Measurements from ENCODE around the gene LHPP.

LHPP gene

DNA sequence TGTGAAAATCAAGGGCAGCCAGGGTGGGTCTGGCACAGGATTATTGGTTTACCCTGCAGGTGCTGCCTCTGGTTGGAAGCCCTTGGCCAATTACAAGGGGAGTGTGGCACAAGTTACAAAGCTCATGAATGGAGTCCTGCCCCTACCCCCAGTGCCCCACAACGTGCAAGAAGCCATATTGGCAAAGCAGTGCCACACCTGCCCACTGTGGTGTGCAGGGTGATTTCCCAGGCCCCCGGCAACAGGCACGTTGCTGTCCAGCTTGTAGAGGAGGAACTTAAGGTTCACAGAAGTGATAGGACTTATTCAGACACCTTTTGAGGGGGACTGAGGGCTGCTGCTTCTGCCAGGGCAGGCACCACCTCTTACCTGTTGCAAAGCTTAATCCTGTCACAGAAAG, 11.4 kb downstream of the LHPP start:
- DNase-seq, result no peak

DNA sequence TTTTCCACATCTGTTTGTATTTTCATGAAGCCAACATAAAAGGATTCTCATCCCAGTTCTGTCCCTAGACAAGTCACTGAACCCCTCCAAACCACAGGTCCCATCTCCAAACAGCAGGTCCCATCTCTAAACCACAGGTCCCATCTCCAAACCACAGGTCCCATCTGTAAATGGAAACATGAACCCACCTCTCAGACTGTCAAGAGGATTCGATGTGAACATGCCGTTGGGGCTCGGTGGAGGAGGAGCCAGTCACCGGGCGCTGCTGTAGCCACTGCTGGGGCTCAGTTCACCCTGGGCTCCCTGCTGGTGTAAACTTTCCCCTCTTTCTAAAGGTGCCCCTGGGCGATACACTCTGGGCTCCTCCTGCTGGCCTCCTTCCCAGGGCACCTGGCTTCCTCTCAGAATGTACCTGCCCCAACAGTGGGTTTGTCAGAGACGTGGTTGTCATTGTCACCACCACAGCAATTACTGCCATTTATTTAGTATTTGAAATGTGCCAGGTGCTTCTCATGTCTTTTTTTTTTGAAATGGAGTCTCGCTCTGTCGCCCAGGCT, 13.0 kb downstream of the LHPP start:
- no peak for DNase-seq

DNA sequence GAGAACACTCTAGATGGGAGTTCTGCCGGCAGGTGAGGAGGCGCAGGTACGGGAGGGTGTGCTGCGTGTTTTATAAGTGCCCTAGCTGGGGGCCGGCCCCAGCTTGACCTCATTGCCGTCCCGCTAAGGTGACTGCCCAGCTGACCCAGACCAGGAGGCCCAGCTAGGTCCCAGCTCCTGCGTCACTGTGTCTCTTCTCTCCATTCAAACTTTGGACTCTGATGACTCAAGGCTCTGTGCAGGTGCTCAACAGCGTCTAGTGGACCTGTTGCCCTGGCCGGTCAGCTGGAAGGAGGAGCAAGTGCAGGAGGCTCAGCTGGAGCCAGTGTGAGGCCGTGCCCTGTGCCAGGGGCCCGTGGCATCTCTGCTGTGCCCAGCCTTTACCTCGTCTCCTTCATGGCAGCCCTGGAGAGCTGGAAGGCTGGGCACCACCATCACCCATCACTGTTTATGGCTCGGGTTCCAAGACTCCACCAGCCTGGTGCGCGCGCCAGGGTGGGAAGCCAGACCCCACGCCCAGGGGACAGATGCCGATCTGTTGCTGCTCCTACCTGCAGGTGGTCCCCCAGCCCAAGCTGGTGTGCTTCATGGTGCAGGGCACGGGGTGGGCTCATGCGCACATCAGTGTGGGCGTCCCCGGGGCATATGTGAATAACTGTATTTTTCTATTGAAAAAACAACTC, 14.6 kb downstream of the LHPP start:
- no peak for DNase-seq

DNA sequence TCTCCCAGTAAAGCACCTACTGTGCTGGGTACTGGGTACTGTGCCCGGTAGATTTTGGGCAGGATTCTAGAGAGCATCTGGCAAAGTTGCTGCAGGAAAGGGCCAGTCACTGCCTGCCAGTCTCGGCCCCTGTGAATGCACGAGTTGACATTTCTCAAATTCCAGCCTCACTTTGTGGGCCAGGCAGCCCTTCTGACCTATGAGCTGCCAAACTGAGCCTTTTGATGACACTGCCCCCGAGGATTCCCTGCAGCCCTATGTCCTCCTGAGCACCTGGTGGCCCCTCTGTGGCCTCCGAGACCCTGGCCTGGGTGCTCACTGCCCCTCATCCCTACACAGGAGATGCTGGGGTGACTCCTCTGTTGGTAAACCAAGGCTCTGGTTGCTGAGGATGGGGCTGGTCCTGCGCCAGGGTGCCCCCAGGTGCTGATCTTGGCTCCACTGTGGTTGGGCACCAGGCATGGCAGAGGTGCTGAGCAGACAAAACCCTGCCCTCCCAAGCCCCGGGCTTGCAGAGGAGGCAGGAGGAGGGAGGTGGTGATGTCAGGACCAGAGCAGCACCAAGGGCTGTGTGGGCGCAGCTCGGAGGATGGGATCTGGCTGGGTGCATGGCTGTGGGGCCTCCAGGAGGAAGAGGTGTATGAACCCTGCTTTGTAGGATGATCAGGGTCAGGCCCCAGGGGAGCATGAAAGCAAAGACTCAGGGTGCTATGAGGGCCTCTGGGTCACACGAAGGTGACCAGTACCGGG, 16.2 kb downstream of the LHPP start:
- no peak for DNase-seq

DNA sequence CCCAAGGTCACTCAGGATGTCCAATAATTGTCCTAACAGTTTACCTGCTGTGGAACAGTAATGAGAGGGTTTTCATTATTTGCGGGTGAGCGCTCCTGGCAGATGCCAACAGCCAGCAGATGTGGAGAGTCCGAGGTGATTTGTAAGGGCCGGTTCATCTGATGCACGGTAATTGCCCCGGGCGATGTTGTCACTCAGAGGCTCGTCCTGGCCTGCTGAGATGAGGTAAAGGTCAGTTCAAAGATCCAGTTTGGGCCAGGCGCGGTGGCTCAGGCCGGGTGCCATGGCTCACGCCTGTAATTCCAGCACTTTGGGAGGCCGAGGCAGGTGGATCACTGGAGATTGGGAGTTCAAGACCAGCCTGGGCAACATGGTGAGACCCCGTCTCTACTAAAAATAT, 16.9 kb downstream of the LHPP start:
- DNase-seq, result no peak

DNA sequence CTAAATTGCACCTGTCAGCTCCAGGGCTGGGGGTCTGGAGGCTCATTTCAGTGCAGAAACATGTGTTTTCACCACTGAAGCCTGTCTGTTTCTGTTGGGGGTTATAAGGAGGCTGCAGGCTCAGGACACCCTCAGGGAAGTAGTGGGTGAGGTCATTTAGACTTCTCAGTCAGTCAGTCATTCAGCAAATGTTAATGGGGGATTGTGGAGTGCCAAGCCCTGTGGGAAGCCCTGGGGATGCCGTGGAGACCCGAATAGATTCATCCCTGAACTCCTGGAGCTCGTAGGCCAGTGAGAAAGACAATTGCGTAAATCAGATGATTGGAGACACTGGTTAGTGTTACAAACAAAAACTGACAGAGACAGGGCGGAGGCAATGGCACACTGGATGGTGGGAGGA, 19.2 kb downstream of the LHPP start:
- no peak for DNase-seq

DNA sequence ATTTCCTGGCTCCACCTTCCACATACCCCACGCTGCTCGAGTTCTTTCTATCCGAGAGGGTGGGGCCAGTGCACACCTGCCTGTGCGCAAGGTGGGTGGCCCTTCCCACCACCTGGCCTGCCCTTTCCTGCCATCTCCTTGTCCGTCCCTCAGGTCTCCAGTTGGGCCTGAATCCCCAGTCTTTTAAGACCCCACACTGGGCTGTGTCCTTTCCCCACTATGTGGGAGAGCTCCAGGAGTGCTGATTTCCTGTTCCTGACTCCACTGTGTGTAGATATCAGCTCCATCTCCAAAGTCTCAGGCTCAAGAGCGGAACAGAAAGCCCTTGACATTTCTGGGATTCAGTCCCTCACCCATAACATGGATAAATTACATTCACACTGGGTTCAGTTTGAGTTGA, 20.1 kb downstream of the LHPP start:
- DNase-seq, result no peak

DNA sequence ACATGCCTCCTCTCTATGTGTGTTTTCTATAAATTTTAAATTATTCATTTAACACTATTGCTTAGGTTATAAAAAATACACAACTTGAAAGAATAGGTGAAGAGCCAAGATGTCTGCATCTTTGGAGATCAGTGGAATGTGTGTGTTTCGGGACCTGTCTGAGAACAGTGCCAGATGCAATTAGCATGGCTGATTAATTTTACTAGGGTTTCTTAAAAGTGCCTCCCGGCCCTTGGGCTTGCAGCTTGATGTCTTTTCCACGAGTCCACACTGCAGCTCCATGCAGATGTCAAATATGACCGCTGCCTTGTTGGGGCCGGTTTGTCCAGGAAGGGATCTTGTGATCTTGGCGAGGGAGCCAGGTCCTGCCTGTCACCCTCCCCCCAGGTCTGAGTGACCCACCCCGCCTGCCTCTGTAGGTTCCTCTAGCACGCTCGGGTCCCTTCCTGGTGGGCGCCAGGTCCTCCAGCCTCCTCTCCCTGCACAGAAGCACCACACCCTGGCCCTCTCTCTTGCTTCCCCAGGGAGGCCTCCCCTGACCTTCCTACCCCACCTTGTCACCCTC, 20.7 kb downstream of the LHPP start:
- DNase-seq, result no peak

DNA sequence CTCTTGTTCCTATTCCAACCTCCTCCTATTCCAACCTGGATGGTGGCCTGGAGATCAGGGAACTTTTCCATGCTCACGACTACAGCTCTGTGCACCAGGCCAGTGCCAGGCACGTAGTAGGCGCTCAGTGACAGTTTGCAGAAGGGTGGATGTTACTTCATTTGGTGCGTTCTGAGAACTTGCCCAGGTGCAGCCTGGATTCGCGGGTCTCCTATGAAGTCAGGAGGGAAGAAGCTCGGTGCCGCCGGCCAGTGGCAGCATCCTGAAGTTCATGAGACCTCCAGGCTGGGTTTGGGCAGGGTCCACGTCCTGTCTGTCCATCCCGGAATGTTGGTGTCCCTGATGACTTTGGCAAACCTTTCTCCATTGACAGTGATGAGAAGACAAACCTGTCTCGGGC, 21.3 kb downstream of the LHPP start:
- DNase-seq, result no peak

DNA sequence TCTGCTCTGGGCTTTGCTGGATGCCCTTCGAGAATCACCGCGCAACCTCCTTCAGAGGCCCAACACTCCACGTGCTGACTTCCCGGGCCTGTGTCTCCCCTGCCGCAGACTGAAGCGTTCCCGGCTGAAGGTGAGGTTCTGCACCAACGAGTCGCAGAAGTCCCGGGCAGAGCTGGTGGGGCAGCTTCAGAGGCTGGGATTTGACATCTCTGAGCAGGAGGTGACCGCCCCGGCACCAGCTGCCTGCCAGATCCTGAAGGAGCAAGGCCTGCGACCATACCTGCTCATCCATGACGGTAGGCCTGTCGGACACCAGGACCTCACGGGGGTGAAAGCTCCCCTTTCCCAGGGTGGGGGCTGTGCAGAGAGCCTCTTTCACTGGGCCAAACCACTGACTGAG, 22.4 kb downstream of the LHPP start:
- no peak for DNase-seq

DNA sequence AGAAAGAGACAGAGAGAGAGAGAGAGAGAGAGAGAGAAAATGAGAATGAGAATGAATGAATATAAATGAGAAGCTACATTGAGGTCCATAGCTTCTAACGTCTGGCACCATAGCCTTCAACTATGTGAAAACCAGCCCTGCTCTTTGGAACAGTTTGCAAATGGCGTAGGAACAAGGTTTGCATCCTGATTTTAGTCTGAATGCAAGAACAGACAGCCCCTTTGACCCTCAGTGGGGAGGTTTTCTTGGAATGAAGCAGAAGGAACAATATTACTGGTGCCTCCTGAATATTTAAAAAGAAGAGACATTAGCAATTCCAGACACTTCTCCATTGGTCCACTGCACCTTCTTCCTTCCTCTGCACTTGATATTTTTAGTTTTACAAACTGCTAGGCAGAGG, 23.0 kb downstream of the LHPP start:
- DNase-seq, result no peak

DNA sequence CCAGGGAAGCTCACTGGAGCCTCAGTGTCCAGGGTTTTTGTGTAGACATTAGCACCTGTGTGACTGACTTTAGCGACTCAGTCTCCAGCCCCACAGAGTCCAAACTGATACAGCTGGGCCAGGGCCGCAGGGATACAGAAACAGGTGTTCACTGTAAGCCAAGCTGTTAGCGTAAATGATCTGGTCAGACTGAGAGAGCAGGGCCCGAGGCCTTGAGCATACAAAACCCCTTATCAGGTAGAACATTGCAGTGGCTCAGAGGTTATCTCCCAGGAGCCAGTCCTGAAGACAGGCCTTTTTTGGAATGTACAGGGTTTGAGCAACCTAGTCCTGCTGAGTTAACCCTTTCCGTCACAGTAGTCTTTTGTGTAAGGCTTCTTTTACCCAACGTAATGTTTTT, 25.0 kb downstream of the LHPP start:
- DNase-seq, result no peak

DNA sequence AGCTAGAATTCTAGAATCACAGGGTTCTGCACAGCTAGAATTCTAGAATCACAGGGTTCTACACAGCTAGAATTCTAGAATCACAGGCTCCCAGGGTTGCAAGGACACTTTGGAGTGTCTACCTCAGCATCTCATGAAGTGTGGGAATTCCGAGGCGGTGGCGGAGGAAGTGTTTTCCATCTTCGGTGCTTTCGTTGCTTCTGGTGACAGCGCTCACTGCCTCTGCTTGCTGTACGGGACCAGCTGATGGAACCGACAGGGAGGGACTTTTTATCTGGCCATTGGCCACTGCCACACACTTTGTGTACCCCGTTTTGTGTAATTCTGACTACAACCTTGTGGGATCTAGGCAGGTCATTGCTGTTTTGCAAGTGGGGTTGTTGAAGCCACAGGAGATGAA, 29.5 kb downstream of the LHPP start:
- DNase-seq, result no peak

DNA sequence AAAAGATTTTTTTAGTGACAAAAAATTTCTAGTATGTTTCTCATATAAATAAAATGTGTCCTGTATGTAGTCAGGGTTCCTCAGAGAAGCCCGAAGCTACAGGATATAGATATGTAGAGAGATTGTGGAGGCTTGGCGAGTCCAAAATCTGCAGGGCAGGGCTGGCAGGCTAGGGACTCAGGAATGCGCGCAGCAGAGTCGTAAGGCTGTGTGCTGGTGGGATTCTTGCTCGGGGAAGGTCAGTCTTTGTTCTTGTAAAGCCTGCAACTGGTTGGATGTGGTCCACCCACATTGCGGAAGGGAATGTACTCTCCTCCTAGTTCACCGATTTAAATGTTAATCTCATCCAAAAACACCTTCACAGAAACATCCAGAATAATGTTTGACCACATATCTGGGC, 30.6 kb downstream of the LHPP start:
- DNase-seq, result no peak

DNA sequence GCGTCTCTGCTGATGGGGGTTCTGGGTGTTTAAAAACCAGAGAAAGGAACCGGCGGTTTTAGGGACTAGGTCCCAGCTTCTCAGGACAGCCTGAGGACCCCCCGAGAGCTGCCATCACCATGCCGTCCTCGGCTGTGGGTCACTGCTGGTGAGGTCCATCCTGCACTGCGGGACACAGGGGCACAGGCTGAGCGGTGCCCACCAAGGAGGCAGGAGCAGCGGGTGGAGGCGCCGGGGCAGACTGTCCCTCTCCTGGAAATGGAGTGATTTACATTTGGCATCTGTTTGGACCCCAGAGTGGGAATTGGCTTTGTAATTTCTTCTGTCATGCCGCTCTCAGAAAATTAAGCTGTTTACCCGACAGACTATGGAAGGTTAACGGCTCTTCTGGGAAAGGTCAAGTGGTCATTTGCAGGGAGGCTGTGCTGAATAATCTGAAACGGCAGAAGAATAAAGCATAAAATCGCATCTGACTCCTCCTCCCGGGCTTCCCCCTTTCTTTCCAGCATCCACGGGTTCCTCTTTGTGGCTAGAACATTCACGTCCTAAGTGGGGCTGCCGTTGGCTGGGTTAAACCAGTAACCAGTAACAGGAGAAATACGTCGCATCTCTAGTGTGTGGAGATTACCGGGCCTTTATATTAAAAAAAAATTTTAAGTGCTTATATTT, 31.7 kb downstream of the LHPP start:
- DNase-seq, result no peak

DNA sequence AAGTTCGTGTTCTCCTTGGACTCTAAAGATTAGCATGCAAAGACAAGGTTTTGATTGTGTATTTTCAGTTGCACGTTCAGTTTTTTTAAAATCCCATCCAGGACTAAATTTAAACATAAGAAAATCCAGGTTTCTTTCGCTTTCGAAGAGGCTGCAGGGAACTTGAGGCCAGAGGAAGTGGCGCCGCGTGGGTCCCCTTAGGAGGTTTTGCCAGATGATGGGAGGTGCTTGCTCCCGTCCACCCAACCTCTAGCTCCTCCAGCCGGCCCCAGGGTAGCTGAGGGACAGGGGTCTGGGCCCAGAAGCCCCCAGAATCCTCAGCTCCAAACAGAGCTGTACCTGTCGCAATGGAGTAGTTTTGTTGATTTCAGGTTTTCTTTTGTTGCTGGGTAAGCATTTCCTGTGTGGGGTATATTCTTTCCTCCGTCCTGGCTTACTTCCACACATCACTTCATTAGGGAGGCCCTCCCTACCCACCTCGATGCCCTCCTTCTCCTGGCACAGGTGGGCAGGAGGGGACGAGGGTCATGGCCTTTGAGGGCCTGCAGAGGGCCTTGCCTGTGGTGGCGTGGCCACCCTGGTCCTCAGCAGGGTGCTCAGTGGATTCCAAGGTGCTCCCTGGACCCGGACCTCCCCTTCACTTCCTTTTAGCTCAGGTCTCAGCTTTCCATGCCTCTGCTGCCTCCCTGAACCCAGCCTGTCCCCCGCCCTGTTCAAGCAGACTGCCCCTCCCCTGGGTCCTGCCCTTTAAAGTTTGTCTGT, 32.6 kb downstream of the LHPP start:
- no peak for DNase-seq

DNA sequence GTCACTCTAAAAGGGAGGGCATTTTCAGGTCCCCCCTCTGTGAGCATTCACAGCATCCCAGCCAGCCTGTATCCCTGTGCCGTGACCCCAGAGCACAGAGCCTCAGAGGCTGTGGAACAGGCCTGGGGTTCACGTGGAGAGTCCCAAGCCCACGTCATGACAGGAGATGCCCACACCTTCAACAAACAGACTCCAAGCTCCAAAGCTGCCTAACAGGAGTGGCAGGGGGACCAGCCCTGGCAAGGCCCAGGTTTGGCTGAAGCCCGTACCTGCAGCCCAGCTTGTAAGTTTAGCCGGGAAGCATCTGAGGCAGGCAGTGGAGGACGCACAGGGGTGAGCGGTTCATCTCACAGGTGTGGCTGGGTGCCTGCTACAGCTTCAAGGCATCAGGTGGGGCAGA, 33.5 kb downstream of the LHPP start:
- no peak for DNase-seq

DNA sequence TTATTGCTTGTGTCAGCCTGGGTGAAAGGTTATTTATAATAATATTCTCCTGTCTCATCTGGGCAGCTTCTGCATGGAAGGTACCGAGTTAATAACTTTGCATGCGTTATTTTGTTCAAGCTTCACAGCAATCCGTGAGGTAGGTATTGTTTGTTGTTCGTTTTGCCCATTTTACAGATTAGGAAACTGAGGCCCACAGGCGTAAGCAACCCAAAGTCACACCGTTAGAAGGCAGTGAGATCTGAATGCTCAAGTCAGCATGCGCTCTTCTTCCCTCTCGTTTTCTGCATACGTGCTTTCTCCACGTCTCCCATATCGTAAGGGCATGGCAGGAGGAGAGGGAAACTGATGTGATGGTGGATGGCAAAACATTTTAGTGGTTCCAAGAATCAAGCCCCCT, 34.1 kb downstream of the LHPP start:
- DNase-seq, result no peak

DNA sequence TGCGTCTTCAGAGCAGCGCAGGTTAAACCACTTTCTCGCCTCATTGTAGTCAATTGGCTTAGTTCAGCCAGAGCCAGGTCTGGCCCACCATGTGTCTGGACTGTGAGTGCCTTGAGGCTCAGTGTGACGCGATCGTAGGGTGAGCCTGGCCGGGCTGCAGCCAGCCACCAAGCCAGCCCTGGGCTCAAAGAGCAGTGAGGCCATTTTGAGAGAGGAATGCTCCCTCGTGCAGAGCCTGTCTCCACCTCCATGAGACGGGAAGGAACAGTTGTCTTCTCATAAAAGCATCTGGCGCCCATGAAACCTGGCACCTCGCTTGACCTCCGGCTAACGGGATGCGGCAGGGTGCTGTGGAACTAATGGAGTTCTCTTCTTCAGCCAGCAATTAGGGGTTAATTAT, 34.5 kb downstream of the LHPP start:
- DNase-seq, result no peak

DNA sequence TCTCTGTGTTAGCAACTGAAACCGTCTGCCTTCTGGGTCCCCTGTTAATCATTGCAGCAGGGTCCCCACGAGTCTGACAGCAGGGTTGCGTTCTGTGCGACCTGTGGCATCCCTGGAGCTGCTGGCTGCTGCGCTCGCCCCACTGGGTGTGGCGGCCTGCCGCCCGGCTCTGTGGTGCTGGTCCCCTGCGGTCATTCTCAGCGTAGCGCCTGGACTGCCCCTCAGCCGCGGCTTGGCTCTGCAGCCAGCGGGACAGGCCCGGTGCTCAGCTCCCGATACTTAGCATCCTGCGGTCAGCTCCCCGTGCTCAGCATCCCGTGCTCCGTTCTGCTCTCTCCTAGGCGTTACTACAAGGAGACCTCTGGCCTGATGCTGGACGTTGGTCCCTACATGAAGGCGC, 35.0 kb downstream of the LHPP start:
- no peak for DNase-seq

DNA sequence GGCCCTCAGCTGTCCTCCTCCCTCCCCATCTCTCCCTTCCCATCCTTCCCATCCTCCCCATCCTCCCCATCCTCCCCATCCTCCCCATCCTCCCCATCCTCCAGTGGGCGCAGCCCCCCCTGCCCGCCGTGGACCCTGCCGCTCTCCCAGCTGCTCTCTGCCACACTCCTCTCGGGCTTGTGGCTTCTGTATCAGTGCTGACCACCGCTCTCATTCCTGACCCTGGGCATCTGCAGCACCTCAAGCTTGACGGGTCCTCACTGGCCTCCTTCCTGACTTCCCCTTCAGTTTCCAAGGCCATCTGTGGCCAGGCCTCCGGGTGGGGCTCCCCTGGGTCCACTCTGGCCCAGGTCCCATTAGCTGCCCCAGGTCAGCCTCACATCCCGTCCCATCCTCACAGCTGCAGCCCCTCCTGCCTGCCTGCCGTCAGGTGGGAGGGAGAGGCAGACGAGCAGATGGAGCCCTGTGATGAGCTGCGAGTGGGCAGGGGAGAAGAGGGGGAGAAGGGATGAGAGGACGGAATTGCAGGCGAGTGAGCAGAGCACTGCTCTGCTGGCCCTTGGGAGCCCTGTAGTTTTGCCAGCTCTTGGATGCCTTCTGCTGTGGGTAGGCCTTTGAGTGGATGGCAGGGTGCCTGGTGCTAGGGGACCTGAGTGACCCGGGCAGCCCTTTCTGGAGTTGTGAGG, 35.7 kb downstream of the LHPP start:
- DNase-seq, result no peak

DNA sequence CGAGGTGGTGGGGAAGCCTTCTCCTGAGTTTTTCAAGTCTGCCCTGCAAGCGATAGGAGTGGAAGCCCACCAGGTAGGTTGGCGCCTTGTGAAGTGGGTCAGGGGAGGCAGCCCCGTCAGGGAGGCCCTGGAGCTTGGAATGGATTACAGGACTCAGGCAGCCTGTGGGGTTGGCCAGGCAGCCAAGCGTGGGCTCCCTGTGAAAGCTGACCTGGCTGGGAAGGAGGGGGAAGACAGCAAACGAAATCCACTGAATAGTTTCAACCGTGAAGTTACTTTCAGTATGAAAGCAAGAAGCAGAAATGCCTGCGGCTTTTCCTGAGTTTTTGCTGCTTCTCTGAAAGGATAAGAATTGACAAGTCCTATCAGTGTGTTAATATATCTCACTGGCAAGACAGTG, 36.4 kb downstream of the LHPP start:
- no peak for DNase-seq

Measured in activated T-cell treated with anti-CD3 and anti-CD28 coated beads, Interleukin-2, amount 50 U/mL, for 1 hour (primary cell).